Sigmoid colon (tissue), 4 donors: ENCODE results near the gene PTPRF.

Experiments
- EP300 ChIP-seq, 4 donors: sonication (generic); formaldehyde crosslinking; IDR thresholded peaks; one replicate each; pipeline ENCODE4 v1.6.1; 2017; ENCODE audit warnings: antibody characterized with exemption in 4 of 4
- POLR2A ChIP-seq, 2 donors: fragments of 450-650 bp; IDR thresholded peaks; one replicate each; pipeline ENCODE4 v1.6.1; 2016; ENCODE audit warnings: antibody characterized with exemption in 2 of 2, mild to moderate bottlenecking in 2 of 2, moderate library complexity in 2 of 2
- POLR2AphosphoS5 ChIP-seq, 4 donors: sonication (generic); formaldehyde crosslinking; IDR thresholded peaks; one replicate each; pipeline ENCODE4 v1.6.1; 2017; ENCODE audit warnings: antibody characterized with exemption in 4 of 4
- TF ChIP-seq, protein P1 (sequence below), 4 experiments: fragments of 450-650 bp in 3 of 4; fragments of 200-600 bp in 1 of 4; IDR thresholded peaks; one replicate each; pipeline ENCODE4 v1.5.1; 2016 to 2019; ENCODE audit warnings: antibody characterized with exemption in 4 of 4, mild to moderate bottlenecking in 3 of 4, moderate library complexity in 2 of 4

DNA sequence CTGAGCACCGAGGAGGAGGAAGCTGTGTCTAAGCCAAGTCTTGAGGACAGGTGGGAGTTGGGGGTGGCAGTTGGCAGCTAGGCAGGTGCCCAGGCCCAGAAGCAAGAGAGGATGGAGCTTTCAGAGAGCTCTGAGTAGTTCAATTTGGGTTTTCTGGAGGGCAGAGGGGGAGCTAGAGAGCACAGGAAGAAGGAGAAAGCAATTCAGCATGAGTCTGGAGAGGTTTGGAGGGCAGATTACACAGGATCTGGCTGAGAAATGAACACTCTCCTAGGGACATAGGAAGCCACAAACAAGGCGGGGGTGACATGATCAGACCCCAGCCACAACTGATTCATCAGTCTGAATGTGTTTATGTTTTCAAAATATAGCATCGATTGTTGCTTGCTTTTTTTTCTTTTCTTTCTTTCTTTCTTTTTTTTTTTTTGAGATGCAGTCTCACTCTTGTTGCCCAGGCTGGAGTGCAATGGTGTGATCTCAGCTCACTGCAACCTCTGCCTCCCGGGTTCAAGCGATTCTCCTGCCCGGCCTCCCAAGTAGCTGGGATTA is 23.8 kb downstream of the PTPRF start:
- TF ChIP-seq, protein P1, sequence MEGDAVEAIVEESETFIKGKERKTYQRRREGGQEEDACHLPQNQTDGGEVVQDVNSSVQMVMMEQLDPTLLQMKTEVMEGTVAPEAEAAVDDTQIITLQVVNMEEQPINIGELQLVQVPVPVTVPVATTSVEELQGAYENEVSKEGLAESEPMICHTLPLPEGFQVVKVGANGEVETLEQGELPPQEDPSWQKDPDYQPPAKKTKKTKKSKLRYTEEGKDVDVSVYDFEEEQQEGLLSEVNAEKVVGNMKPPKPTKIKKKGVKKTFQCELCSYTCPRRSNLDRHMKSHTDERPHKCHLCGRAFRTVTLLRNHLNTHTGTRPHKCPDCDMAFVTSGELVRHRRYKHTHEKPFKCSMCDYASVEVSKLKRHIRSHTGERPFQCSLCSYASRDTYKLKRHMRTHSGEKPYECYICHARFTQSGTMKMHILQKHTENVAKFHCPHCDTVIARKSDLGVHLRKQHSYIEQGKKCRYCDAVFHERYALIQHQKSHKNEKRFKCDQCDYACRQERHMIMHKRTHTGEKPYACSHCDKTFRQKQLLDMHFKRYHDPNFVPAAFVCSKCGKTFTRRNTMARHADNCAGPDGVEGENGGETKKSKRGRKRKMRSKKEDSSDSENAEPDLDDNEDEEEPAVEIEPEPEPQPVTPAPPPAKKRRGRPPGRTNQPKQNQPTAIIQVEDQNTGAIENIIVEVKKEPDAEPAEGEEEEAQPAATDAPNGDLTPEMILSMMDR (IDR thresholded peaks at IDR 0.05): no peak
- no peak for TF ChIP-seq POLR2A (IDR thresholded peaks at IDR 0.05)
- no peak for TF ChIP-seq EP300 (IDR thresholded peaks at IDR 0.05)
- no peak for TF ChIP-seq POLR2AphosphoS5 (IDR thresholded peaks at IDR 0.05)
